HG03565 (cell line): ENCODE measurements around the gene FAM83F.
"Not testable (repeated sequence)": the region's sequence is repeated elsewhere in the genome, so short reads cannot be mapped to it uniquely, and the experiment has no call there.

ENCODE experiments used
- ATAC-seq: cut with Tn5 transposase; IDR thresholded peaks from one replicate; pipeline ENCODE4 v1.9.1; 2021; ENCODE audit warnings: mild to moderate bottlenecking, moderate library complexity; ENCODE audit not compliant: unreplicated experiment

The FAM83F gene

GRCh38 chr22:39994566-39995392 lies at the start of gene FAM83F:
TSS of gene FAM83F (plus strand) at chr22:39994954. CDS start at chr22:39995043, 89 bp downstream.
- ATAC-seq, result no peak

GRCh38 chr22:39946126-39946502 lies 48.6 kb upstream of the FAM83F start:
- no peak for ATAC-seq

GRCh38 chr22:39946503-39947219 lies 48.1 kb upstream of the FAM83F start:
- ATAC-seq, result no peak

GRCh38 chr22:39947220-39948216 lies 47.2 kb upstream of the FAM83F start:
- no peak for ATAC-seq

GRCh38 chr22:39949964-39950737 lies 44.6 kb upstream of the FAM83F start:
- ATAC-seq, result no peak

- ATAC-seq, result not testable (repeated sequence)
Observed at GRCh38 chr22:39951603-39952293, 43.0 kb upstream of the FAM83F start.

- ATAC-seq, result no peak
Observed at GRCh38 chr22:39952347-39952746, 42.4 kb upstream of the FAM83F start.

GRCh38 chr22:39953101-39953500 lies 41.7 kb upstream of the FAM83F start:
- ATAC-seq, result no peak

GRCh38 chr22:39954584-39955055 lies 40.1 kb upstream of the FAM83F start:
- no peak for ATAC-seq

- ATAC-seq, result no peak
Observed at GRCh38 chr22:39955675-39956074, 39.1 kb upstream of the FAM83F start.

GRCh38 chr22:39956932-39957664 lies 37.7 kb upstream of the FAM83F start:
- no peak for ATAC-seq

- no peak for ATAC-seq
Observed at GRCh38 chr22:39958009-39958711, 36.6 kb upstream of the FAM83F start.

GRCh38 chr22:39958949-39959639 lies 35.7 kb upstream of the FAM83F start:
- ATAC-seq, result no peak

- ATAC-seq, result no peak
Observed at GRCh38 chr22:39959640-39960447, 34.9 kb upstream of the FAM83F start, which contains the start of gene TMA7B. TSS of gene TMA7B (plus strand) at chr22:39960397. CDS start at chr22:39964375, 3,978 bp downstream.

GRCh38 chr22:39960791-39961746 lies 33.7 kb upstream of the FAM83F start:
- peak; percentile 80 for ATAC-seq
